Stromal cell of bone marrow (primary cell): ENCODE measurements around the gene MEGF11.
"Not testable (repeated sequence)": the region's sequence is repeated elsewhere in the genome, so short reads cannot be mapped to it uniquely, and the experiment has no call there.

Source experiments
- DNase-seq: peaks from one replicate; pipeline ENCODE4 v3.0.0-alpha.2; 2012; ENCODE audit warnings: low read depth

Gene MEGF11

DNA sequence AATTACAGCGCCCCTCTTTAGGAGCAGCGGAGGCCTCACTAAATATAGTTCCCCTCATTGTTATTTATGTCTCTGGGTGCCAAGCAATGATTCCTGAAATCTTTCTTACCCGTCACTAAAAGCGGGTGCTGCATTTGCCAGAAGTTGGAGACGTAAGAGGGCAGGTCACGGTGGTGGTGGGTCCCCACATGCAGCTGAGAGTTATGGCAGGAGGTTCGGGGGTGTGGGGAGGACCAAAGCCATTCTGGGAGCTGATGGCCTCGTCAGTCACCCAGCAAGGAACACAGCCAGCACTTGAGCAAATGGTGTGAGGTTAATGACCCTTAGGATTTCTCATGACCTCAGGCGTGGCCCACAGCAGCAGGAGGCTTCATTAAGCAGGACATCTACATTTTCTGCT, 255.1 kb downstream of the MEGF11 start:
- no peak for DNase-seq

DNA sequence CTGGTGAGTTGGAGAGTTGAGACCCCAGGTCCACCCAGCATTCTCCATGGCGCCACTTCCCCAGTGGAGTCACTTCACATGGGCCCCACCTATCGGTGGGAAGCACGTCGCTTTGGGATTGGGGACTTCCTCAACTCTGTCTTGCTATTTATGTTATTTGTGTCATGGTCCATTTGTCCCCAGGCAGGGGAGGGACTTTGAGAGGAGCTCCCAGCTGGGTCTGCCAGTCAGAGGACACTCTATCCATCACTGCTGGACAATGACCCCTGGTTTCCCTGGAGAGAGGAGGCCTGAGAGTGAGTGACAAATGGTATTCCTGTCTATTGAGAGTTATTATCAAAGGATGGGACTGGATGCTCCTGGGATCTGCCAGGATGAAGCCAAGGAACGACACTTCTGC, 256.6 kb downstream of the MEGF11 start:
- DNase-seq = no peak

DNA sequence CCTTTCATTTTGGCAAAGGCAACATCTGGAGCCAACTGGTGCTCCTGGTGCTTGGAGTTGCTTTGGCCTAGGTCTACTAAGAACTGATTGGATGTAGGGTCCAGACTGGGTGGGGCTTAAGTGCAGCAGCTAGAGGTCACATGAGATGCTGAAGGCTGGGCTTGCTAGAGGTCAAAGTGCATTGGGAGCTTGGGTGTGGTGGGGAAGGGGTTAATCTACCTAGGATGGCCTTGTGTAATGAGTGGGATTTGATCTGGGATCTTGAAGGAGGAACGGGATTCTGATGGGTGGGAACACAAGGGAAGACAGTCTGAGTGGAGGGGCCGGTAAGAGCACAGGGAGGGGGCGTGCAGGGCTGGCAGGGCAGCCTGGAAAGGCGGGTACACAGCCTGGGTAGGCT, 258.7 kb downstream of the MEGF11 start:
- no peak for DNase-seq

DNA sequence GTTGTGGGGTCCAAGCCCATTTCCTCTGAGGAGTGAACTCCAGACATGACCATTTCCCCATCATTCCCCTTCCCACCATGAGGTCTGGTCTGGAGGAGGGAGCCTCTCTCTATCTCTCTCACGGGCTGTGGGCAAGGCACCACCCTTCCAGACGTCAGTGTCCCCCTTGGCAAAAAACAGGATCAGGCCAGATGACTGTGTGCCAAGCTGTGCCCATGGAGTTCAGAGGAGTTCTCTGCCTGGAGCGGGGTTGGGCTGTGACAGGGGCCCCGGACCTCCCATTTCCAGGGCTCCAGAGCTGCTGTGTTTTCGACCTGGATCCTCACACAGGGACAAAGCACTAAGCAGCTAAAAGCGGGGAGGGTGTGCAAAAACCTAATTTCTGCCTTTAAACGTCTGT, 259.8 kb downstream of the MEGF11 start:
- DNase-seq = no peak

DNA sequence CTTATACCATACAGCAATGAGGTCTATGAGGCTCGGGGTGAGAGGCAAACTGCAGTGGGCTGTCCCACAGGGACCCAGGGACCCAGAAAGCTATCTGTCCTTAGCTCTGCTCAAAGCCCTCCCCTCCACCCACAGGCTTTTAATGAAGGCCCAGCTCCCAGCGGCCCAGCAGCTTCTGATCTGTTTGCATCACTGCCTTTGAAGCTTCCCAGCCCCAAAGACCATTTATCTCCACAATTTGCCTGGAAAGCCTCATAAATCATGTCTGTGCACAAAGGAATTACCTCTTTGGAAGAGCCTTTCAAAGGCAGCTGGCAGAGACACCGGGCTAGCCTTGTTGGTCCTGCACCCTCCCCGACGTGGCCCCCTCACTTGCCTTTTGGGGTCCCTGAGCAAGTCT, 260.3 kb downstream of the MEGF11 start:
- no peak for DNase-seq

DNA sequence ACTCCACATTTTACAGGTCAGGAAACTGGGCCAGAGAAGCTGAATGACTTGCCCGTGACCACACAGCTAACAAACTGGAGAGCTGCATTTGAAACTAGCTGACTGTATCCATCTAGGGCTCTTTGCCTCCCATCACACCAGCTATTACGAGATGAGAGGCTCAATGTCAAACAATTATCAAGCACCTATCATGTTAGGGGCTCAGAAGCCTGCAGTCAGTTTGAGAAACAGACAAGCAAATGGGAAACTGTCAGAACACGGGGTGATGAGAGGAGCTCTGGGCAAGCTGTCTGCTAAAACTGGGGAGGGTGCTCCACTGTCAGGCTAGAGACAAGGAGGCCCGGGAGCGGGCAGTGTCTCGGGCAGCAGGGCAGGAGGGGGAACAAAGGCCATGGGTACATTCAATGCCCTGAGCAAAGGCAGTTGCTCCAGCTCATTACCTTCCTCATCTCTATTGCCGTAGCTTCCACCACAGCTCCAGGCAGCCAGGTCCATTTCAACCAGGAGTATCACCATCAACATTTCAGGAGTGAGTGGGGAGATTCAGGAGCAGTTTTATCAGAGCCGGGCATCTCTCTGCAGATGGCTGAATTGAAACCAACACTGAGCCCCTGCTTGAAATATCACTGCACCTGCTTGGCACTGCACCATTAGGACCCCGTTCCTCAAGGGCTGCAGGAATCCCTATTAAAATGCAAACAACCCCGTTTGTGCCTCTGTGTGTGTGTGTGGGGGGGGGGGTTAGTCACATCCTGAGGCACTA, 261.6 kb downstream of the MEGF11 start:
- no peak for DNase-seq

DNA sequence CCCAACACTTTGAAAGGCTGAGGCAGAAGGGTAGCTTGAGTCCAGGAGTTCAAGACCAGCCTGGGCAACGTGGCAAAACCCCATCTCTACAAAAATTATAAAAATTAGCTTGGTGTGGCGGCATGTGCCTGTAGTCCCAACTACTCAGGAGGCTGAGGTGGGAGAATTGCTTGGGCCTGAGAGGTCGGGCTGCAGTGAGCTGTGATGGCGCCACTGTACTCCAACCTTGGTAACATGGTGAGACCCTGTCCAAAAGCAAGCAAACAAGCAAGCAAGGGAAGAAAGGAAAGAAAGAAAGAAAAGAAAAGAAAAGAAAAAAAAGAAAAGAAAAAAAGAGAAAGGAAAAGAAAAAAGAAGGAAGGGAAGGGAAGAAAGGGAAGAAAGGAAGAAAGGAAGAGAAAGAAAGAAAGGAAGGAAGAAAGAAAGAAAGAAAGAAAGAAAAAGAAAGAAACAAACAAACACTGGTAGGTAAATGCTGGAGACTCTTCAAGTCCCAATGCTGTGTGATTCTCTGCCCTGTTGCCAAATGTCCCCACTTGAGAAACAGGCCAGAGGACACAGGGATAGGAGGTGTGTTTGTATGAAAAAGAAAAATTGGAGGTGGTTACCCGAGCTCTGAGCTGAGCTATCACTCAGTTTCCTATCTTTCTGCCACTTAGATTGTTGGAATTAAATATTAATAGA, 263.1 kb downstream of the MEGF11 start:
- DNase-seq = no peak

DNA sequence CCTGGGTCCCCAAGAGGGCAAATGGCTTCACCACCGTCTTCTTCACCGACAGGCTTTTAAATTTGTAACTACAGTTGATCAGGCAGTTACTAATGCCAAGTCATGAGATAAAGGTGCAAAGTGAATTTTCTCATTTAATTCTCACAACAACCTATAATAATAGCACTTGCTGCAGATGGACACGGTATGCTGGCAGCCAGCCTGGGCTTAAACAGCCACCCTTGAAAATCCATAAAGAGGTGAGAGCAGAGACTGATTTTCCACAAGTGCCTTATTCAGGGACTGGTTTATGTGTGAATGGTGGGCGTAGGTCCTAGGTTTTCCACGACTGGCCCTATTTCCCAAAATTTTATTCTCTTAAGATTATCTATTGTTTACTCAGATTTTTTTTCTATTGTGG, 266.4 kb downstream of the MEGF11 start:
- DNase-seq = no peak

DNA sequence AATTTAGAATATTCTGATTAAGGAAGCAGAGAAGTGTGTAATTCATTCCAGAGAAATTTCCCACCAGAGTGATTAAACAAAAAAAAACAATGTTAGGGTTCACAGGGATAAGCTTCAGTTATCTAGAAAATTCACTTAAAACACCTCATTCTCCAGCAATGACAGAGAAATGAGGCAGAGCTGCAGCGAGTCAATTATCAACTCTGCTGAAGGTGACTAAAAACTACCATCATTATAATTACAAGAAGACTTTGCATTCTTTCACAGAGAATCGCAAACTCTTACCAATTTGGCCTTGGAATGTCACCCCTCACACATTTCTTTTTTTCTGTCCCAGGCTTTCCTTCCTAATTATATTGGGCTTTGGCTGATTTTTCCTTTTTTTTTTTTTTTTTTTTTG, 267.1 kb downstream of the MEGF11 start:
- DNase-seq = no peak

DNA sequence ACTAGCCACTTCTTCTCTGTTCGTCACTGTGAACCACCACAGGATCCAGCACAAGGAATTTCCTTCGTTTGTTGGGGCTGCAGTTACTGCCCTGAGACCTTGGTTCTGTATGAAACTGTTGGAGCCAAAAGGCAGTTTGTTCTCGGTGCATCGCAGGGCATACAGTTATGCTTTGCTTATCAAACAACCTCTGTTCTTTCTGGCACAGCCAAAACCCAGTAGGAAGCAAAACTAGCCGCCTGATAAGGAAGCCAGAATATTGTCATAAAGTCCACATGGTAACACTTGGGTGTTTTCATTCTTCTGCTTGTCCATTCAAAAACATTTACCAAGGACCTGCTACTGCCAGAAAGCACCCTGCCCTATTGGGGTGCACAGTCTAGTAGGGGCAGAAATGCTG, 268.2 kb downstream of the MEGF11 start:
- no peak for DNase-seq

DNA sequence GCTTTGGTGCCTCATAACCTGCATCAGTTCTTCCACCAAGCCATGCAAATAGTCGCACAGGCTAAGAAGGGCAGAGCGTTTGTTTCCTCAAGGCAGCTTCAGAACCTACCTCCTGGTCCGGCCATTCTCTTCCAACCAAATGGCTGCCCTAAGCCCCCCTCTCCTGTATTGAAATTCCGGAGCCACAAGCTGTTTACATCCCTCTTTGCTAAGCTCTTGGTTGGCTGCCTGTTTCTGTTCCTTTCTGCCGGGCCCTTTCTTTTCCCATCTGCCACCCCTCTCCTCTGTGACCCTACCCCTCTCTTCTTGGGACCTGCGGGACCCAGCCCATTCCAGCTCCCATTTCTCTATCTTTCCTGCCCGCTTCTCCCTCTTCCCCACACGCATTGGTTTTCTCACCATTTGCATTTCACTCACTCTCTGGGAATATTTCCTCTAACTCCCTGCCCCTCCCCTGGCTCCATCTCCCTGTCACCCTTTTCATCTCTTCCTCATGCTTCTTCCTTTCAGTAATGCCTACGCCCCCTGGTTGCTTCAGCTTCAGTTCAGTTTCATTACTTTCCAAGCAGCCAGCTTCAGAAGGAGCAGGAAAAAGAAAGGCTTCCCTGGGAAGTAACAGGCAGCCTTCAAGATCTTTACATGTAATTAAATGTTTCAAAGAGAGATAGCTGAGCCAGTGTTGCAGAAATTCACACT, 270.8 kb downstream of the MEGF11 start:
- no peak for DNase-seq

DNA sequence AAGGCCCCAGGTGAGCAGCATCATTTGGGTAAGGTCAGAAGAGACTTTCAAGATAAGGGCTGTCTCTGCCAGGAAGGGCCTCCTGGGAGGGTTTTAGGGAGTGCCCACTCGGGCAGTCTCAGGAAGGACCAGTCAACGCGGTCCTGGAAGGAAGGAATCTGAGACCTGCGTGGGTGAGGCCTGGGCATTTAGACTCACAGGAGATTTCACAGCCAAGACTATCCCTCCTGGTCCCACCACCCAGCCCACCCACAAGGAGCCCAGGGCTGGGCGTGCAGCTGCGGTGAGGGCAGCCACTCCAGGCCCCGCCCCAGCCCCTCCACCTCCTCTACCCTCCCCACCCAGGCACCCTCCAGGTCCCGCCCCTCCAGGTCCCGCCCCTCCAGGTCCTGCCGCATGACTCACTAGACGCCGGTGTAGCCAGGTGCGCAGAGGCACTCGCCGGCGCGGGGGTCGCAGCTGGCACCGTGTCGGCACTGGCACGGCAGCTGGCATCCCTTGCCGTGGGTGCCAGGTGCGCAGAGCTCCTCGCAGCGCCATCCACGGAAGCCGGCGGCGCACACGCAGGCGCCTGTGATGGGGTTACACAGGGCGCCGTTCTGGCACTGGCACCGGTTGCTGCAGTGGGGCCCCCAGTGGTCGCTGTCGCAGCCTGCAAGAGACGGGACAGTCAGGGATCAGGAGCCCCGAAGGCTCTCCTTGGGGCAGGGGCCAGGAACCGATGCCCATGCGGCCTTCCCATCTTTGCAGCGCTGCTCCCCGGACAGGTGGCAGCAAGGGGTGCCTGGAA, 271.5 kb downstream of the MEGF11 start:
- DNase-seq = no peak

DNA sequence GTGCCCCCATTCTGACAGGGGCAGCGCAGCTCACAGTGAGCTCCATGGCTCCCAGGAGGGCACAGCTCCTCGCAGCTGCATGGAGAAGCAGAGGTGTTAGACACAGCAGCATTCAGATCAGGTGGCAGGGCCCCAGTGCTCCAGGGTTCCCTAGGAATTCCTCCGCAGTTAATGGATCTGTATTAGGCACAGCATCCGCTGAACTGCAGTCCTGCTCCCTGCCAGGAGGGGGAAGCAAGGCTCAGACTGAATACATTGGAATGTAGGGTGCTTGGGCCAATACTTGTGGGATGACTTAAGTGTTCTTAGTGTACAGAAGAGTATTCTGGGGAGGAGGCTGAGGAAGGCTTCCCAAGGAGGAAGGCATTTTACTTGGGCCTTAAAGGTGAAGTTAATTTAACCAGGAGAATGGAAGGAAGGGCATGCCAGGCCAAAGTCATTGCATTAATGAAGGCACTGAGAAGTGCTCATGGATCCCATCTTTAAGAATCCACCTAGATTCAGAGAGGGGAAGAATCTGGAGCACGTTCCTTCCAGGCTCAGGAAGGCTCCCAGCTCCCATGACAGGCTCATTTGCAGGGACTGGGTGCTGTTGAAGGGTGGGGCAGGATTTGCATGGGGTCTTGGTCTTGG, 272.6 kb downstream of the MEGF11 start:
- peak; percentile 53 for DNase-seq

DNA sequence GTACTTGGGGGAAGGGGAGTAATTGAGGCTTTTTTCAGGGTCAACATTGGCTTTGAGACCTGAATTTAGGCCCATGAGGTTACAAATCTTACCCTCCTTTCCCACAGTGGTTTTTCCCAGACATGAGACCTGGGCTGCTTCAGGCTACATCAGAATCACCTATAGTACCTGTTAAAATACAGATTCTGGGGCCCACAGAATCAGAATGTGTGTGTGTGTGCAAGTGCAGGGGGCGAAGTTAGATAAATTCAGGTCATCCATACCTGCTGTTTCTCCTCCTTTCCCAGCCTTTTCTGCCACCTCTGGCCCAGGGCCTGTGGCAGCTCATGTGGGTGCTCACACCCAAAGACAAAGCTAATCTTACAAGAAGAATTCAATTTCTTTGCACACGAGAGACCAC, 273.7 kb downstream of the MEGF11 start:
- no peak for DNase-seq

DNA sequence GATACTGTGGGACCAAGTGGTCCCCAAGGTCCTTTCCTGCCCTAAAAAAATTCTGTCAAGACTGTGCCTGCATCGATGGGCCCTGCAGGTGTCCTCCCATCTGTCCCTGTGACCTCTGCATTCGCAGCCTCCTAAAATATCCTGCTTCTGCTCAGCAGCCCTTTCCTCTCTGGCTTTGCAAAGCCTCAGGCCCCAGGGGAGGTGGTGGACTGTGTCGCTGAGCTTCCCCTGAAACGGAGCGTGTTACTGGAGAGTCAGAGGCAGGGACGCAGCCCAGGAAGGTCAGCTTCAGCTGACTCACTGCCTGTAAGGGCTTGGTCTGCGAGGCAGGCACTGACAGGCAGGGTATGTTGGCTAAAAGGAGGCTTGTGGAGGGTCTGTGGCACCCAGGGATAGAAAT, 274.2 kb downstream of the MEGF11 start:
- DNase-seq = peak; percentile 1

DNA sequence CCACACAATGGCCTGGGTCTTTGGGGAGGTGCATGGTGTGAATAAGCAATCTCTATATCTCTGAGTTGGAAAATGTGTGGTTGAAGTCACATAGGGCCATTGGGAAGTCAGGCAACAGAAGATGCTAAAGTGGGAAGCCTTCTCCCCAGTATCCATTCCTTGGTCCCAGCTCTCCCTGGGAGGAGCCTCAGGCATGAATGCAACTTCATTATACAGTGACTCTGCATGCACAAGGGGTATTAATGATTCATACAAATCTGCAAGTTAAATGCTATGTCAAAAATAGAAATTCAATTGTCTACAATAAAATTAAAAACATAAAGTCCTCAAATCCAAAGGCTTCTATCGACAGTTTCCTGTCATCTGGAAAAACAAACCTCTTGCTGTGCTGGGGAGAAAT, 275.4 kb downstream of the MEGF11 start:
- no peak for DNase-seq

DNA sequence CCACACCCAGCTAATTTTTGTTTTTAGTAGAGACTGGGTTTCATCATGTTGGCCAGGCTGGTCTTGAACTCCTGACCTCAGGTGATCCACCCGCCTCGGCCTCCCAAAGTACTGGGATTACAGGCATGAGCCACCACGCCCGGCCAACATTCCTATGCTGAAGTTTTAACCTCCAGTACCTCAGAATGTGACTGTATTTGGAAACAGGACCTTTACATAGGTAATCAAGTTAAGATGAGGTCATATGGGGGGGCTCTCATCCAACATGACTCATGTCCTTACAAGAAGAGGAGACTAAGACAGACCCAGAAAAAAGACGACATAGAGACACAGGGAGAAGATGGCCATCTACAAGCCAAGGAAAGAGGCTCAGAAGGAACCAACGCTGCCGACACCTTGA, 277.4 kb downstream of the MEGF11 start:
- not testable (repeated sequence) for DNase-seq

DNA sequence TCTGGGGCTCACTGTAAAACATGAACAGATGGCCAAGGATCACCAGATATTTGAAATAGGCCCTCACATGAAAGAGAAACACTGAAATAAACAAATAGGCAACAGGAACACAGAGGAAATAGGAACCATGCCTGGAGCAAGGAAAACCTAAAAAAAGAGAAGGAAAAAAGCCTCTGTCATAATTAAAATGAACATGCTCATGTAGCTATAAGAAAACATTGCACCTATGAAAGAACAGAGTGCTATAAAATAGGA, 281.9 kb downstream of the MEGF11 start:
- DNase-seq = no peak

DNA sequence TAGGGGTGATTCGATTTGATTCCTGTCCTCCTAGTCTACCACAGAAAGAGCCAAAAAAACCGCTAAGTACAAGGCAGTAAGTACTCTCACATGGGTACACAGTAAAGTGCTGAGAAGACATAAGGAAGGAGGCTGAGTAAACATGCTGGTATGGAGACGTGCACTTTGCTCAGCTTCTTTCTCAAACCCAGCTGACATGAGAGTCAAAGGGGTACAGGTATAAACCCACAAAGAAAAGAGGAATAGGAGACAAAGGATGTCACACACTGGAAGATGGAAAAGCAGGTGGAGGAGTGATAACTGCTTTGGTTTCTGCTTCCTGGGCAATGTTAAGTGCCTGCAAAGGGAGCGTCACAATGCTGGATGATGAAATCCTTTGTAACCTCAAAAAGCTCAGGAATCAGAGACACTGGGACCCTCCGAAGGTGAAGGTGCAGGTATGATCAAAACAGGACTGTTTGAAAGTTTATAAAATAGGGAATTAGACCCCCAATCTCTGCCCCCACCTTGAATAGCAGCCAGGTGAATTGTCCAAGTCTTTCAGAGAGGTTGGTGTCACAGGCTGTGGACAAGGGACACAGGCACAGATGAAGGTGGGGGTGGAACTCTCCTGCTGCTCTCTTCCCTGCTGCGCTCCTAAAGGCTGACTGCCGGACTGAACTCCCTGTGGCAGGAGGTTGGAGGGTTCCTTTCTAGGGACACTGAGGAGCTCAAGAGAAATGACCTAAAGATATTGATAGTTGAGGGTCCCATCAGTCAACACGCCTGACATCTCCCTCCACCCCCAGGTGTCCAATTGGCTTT, 282.4 kb downstream of the MEGF11 start:
- no peak for DNase-seq

DNA sequence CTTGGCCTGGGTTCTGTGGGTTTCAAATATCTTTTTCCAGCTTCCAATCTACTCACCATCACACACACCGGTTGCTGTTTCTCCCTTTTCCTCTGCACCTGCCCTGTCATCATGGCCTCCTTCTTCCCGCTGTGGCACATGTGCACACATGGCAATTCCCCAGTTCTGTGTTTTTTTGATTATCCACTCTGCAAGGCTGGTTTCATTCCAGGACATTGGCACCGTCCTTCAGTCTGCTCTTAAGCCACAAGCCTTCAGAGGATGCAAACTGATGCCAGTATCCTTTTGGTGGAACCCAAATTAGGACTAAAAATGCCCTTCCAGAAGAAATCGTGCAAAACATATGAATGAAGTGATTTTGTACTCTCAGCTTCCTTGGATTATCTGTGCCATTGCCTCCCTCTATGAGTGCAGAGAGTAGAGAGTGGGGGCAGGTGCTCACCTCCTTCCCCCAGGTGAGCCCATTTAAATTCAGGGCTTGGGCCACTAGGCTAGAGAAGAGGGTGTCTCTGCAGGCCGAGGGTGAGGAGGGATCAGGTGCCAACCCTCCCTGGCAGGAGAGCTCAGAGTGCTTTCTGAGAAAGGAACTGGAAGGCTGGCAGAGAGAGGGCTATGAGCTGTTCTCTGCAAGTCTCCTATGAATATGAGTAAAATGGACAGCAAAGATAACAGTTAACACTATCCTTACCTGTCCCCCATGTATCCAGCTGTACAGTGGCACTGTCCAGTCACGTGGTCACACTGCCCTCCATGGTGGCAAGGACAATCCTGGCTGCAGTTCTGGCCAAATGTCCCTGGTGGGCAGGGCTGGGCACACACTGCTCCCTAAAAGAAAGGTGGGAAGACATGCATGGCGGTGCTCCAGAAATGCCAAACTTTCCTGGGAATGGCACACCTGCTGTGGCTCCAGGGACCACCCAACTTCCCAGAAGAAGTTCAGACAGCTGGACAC, 283.4 kb downstream of the MEGF11 start:
- DNase-seq = no peak
